ENCODE measurements around the gene NOXO1. TPM values are rescaled to one million over a fixed set of nuclear protein-coding genes. Genes with fewer than 3 reads are reported as not detected.

The NOXO1 gene
- total RNA-seq, 1 donor from 2014 or later, result 1.8 TPM

DNA sequence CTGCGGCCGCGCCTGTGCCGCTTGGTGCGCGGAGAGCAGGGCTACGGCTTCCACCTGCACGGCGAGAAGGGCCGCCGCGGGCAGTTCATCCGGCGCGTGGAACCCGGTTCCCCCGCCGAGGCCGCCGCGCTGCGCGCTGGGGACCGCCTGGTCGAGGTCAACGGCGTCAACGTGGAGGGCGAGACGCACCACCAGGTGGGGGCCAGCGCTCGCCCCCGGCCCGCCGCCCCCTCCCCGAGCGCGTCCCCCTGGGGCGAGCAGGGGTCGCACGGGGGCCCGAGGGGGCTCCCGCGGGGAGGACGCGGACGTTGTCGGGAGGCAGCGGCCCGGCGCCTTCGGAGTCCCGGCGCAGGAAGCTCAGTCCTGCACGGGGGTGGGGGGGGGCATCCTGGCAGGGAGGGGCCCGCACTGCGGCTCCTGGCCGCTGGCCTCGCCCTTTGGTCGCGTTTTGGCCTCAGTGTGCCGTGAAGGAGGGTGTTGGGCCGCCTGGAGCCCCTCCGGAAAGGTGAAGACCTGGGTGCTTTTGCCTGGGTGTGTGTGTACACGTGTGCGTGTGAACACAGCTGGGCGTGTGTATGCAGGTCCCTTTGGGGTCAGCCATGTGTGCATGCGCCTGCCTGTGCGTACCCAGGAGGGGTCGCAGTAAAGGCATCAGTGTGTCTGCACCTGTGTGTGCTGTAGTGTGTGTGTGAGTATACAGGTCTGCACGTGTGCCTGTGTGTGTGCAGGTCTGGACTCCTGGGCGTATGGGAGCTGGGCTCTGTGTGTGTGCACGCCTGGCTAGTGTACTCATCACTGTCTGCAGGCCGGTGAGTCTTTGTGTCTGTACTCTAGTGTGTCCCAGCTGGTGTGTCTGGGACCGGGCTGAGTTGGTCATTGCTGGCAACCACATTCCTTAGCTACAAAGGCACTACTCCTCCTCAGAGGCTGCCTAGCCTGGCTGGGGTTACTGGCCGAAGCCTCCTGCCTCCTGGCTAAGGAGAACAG is 46.0 kb upstream of the NOXO1 start:
- intact Hi-C loops (cut with DNase I), result no loop called here
- Histone ChIP-seq H3K27me3 (no peaks in the 10 kb centered on the region), H3K4me1 (peaks cover 56% of the 10 kb centered on the region), H3K27ac (peak overlapping the region; percentile 73), H3K36me3 (peaks cover 25% of the 10 kb centered on the region), H3K4me3 (peak overlapping the region; percentile 72), H3K9me3 (no peaks in the 10 kb centered on the region)
- TF ChIP-seq, protein P1, sequence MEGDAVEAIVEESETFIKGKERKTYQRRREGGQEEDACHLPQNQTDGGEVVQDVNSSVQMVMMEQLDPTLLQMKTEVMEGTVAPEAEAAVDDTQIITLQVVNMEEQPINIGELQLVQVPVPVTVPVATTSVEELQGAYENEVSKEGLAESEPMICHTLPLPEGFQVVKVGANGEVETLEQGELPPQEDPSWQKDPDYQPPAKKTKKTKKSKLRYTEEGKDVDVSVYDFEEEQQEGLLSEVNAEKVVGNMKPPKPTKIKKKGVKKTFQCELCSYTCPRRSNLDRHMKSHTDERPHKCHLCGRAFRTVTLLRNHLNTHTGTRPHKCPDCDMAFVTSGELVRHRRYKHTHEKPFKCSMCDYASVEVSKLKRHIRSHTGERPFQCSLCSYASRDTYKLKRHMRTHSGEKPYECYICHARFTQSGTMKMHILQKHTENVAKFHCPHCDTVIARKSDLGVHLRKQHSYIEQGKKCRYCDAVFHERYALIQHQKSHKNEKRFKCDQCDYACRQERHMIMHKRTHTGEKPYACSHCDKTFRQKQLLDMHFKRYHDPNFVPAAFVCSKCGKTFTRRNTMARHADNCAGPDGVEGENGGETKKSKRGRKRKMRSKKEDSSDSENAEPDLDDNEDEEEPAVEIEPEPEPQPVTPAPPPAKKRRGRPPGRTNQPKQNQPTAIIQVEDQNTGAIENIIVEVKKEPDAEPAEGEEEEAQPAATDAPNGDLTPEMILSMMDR (IDR thresholded peaks at IDR 0.05), result no peak
- ATAC-seq (peak; percentile 0), DNase-seq (peak; percentile 70)

DNA sequence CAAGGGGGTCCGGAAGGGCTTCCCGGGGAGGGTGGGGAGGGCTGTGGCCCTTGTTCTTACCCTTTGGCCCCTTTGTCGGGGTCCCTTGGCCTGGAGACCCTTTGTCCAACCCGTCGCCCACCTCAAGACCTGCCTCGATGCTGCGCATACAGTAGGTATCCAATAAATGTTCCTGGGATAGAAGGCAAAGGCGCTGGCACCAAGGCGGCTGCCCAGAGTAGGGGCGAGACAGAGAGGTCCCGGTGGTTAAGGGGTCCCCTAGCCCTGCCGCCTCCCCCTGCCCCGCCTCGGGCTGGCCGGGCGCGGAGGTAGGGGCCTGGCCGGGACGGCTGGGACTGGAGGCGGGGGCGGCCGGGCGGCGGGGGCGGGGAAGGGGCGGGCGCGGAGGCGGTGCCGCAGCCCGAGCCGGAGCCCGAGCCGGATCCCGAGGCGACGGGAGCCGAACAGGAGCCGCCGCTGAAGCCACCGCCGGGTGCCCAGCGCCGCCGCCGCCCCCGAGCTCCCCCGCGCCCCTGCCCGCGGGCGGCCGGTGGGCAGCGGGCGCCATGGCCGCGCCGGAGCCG is 45.3 kb upstream of the NOXO1 start, which contains the start of gene NHERF2:
NHERF2 (plus strand) TSS at position 442 of the 563 bp plus-strand sequence; CDS start at position 546, 104 bp downstream.
- ATAC-seq (peak; percentile 24), DNase-seq (peak; percentile 77)
- TF ChIP-seq, protein P1 (IDR thresholded peaks at IDR 0.05), result no peak
- H3K9me3 ChIP-seq, result no peaks in the 10 kb centered on the region
- peaks cover 5% of the 10 kb centered on the region for H3K27me3 ChIP-seq
- intact Hi-C loops (cut with DNase I), result no loop called here
- H3K27ac ChIP-seq, result peak within 1 kb of the TSS; percentile 73
- H3K36me3 ChIP-seq, result peaks cover 18% of the 10 kb centered on the region
- H3K4me1 ChIP-seq, result peaks cover 48% of the 10 kb centered on the region
- peak within 1 kb of the TSS; percentile 72 for H3K4me3 ChIP-seq

DNA sequence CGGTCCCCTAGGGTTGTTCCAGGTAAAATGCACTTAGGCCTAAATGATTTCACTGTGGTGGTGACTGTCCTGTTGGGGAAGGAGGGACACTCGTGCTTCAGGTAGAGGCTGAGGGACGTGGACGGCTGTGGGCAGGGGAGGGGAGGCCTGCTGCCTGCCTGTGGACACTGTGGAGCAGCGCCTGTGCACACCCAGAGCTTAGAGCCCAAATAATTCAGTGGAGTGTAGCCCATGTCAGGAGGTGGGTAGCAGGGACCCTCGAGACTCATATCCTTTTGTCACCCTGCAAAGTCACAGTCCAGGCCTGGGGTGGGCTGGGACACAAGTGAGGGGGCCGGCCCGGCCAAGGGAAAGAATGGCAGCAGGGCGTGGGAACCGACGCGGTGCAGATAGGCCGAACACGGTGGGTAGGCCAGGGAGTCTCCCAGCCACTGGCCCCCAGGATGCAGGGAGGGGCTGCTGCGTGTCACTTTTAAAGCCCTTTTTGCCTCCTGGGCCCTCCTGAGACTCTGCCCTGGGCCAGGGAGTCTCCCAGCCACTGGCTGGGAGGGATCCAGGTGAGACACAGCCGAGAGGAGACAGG is 44.7 kb upstream of the NOXO1 start:
- Histone ChIP-seq H3K4me1 (peaks cover 46% of the 10 kb centered on the region), H3K4me3 (peak overlapping the region; percentile 52), H3K27me3 (peaks cover 10% of the 10 kb centered on the region), H3K9me3 (no peaks in the 10 kb centered on the region), H3K36me3 (peaks cover 15% of the 10 kb centered on the region), H3K27ac (peak overlapping the region; percentile 67)
- intact Hi-C loops (cut with DNase I), result no loop called here
- DNase-seq (no peak), ATAC-seq (no peak)
- TF ChIP-seq, protein P1 (IDR thresholded peaks at IDR 0.05), result no peak

DNA sequence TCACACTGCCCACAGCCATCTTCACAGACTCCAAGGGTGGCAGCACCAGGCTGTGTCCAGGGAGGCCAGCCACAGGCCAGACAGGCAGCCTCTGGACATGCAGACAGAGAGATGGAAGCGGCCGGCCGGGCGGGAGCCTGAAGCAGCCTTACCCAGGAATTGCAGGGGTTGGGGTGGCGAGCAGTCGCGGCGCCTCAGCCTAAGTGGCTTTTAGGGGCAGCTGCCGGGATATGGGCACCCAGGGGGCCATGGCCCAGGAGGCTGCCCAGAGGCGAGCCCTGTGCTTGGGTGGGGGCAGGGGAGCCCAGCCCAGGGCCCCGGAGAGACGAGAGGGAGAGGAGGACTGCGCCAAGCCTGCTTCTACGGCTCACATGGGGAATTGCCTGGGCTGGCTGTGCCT is 44.0 kb upstream of the NOXO1 start:
- H3K36me3 ChIP-seq, result peaks cover 8% of the 10 kb centered on the region
- H3K9me3 ChIP-seq, result no peaks in the 10 kb centered on the region
- ATAC-seq (no peak), DNase-seq (no peak)
- TF ChIP-seq, protein P1 (IDR thresholded peaks at IDR 0.05), result no peak
- H3K4me1 ChIP-seq, result peaks cover 52% of the 10 kb centered on the region
- H3K4me3 ChIP-seq, result no peak overlapping the region
- peak overlapping the region; percentile 6 for H3K27ac ChIP-seq
- intact Hi-C loops (cut with DNase I), result no loop called here
- peaks cover 18% of the 10 kb centered on the region for H3K27me3 ChIP-seq

DNA sequence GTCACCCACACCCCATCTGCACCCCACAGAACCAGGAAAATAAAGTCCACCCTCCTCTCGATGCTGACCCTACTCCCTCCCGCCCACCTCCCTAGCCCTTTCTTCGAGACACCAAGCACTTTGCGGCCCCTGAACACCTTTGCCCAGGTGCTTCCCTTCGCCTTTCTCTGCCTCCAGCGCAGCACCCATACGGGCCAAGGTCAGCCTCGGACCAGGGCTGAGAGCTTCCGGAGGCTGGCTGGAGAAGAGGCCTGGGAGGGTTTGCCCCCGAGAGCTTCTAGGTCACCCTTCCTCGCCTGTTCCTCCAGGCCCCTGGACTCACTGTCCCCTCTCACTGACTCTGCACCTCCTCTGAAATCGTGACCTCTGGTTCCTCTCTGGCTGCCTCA is 42.8 kb upstream of the NOXO1 start:
- H3K4me1 ChIP-seq, result peaks cover 50% of the 10 kb centered on the region
- peak overlapping the region; percentile 82 for H3K27ac ChIP-seq
- no peaks in the 10 kb centered on the region for H3K9me3 ChIP-seq
- no peaks in the 10 kb centered on the region for H3K36me3 ChIP-seq
- DNase-seq (no peak), ATAC-seq (no peak)
- H3K4me3 ChIP-seq, result peak overlapping the region; percentile 41
- intact Hi-C loops (cut with DNase I), result loop anchor here (5.0 kb wide), 1 partner anchor 118 kb away; no protein-coding TSS in a partner anchor
- TF ChIP-seq, protein P1 (IDR thresholded peaks at IDR 0.05), result no peak
- H3K27me3 ChIP-seq, result peaks cover 30% of the 10 kb centered on the region
